HAP-1 (cell line): ENCODE measurements around the gene CTSC.

ENCODE experiments used
- DNase-seq, 2 experiments: peaks; one replicate each; pipeline ENCODE4 v3.0.0-alpha.2; 2016 to 2020; ENCODE audit warnings: low spot score in 2 of 2
- H3K27me3 ChIP-seq: fragments of 250-450 bp; sonication (Bioruptor Pico); 2 replicates; pipeline ENCODE4 v1.5.1; 2020; ENCODE audit warnings: low read depth, mild to moderate bottlenecking, moderate library complexity
- H3K36me3 ChIP-seq: fragments of 250-450 bp; sonication (Bioruptor Pico); replicated peaks from 2 replicates; pipeline ENCODE4 v1.5.1; 2020; ENCODE audit warnings: mild to moderate bottlenecking
- H3K4me1 ChIP-seq: fragments of 250-450 bp; sonication (Bioruptor Pico); 2 replicates; pipeline ENCODE4 v1.5.1; 2020; ENCODE audit warnings: mild to moderate bottlenecking
- H3K4me3 ChIP-seq: fragments of 250-450 bp; sonication (Bioruptor Pico); 2 replicates; pipeline ENCODE4 v1.5.1; 2020; ENCODE audit warnings: mild to moderate bottlenecking, moderate library complexity
- H3K9me3 ChIP-seq: fragments of 250-450 bp; sonication (Bioruptor Pico); 2 replicates; pipeline ENCODE4 v1.5.1; 2020; ENCODE audit warnings: mild to moderate bottlenecking, moderate library complexity
- in situ Hi-C: fragments of 300-500 bp; cut with MboI; formaldehyde crosslinking; loops from 3 replicates; pipeline ENCODE4 v1.14.3; 2020; ENCODE audit warnings: low sequenced_read_pairs, inconsistent platforms, mixed read lengths

CTSC gene

DNA sequence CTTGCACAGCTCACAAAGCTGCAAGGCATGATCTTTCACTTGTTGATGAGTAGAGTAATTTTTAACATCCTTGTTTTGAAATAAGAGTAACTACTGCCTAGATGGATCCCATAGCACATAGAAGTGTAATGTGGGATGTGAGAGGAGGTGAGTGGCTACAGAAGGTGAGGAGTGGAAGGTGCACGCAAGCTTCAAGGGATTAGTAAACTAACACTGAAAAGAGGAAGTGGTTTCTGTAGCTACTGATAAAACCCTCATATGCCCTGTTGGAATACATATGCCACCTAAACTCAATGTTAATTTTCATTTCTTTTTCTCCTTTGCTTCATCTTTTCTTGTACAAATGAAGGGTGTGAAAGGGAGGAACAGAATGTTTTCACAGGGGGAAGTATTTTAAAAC is 22.0 kb upstream of the CTSC start:
- no peak for DNase-seq

DNA sequence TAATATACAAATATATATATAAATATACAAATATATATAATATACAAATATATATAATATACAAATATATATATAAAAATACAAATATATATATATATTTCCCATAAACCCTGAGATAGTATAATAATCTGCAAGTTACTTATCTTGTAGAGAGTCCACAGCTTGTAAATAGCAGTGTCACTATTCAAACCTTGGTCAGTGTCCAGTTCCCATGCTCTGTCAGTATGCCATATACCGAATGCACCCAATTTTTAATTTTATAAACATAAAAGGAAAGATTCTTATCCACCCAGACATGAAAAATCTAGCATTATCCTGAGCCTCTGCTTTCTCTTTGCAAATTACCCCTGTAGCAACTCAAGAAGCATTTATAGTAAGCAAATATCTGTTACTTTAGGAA is 21.6 kb upstream of the CTSC start:
- H3K9me3 ChIP-seq, result no peaks in the 10 kb centered on the region
- peaks cover 10% of the 10 kb centered on the region; the same call in 1 of the 2 replicates for H3K27me3 ChIP-seq
- no peak overlapping the region for H3K4me3 ChIP-seq
- peaks cover 10% of the 10 kb centered on the region; the same call in 1 of the 2 replicates for H3K4me1 ChIP-seq
- DNase-seq, result no peak
- H3K36me3 ChIP-seq, result no peaks in the 10 kb centered on the region
- in situ Hi-C loops, result no loop called here

More for the DNA sequence above, 22.0 kb upstream of the CTSC start:
- Histone ChIP-seq H3K36me3 (no peaks in the 10 kb centered on the region), H3K4me1 (peaks cover 10% of the 10 kb centered on the region; the same call in 1 of the 2 replicates), H3K27me3 (peaks cover 10% of the 10 kb centered on the region; the same call in 1 of the 2 replicates), H3K4me3 (no peak overlapping the region), H3K9me3 (no peaks in the 10 kb centered on the region)
- in situ Hi-C loops, result no loop called here

DNA sequence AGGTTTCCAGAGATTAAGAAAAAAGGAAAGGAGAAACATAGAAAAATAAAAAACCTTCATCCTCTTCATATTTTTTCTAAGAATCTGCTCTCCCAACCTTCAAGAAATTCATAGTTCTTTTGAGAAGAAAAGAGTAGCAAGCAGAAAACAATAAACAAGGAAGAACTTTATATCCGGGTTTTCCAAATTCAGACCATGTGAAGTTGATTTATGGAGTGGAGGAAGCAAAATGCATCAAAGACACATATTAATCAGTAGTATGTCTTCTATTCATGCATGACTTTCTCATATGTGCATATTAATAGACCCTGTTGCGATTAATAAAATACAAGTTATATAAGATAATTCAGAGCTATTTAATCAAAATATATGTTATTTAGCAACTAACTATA is 20.5 kb upstream of the CTSC start:
- Histone ChIP-seq H3K27me3 (peaks cover 10% of the 10 kb centered on the region; the same call in 1 of the 2 replicates), H3K4me1 (peaks cover 10% of the 10 kb centered on the region; the same call in 1 of the 2 replicates), H3K36me3 (no peaks in the 10 kb centered on the region), H3K9me3 (no peaks in the 10 kb centered on the region), H3K4me3 (no peak overlapping the region)
- no peak for DNase-seq
- in situ Hi-C loops, result no loop called here

GRCh38 chr11:88357323-88358039 is 19.9 kb upstream of the CTSC start:
- peak in 1 of 2 experiments; percentile 46 for DNase-seq
- H3K4me1 ChIP-seq, result peaks cover 10% of the 10 kb centered on the region; the same call in 1 of the 2 replicates

GRCh38 chr11:88355887-88356286 is 18.4 kb upstream of the CTSC start:
- Histone ChIP-seq H3K9me3 (no peaks in the 10 kb centered on the region), H3K36me3 (no peaks in the 10 kb centered on the region), H3K27me3 (peaks cover 10% of the 10 kb centered on the region; the same call in 1 of the 2 replicates), H3K4me1 (peaks cover 10% of the 10 kb centered on the region; the same call in 1 of the 2 replicates), H3K4me3 (no peak overlapping the region)
- no peak for DNase-seq
- in situ Hi-C loops, result no loop called here

More at GRCh38 chr11:88357323-88358039, 19.9 kb upstream of the CTSC start:
- Histone ChIP-seq H3K27me3 (peaks cover 10% of the 10 kb centered on the region; the same call in 1 of the 2 replicates), H3K4me3 (no peak overlapping the region), H3K36me3 (no peaks in the 10 kb centered on the region), H3K9me3 (no peaks in the 10 kb centered on the region)
- in situ Hi-C loops, result no loop called here

DNA sequence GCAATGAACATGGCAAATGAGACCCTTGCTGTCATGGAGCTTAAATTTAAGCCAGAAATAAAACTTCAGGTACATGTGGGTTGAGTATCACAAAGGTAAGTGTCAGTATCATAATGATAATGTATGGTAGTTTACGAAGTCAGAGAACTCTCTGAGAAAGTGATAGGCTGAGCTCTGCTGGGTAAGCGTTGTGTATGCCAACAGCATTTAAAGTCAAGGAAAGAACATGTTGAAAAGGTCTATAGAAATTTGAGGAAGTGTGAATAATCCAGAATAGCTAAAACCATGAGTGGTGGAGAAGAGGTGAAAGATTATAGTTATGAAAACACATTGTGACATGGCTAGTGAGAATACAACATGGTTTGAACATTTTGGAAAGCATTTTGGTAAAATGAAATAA is 17.4 kb upstream of the CTSC start:
- H3K4me3 ChIP-seq, result no peak overlapping the region
- H3K4me1 ChIP-seq, result peaks cover 10% of the 10 kb centered on the region; the same call in 1 of the 2 replicates
- H3K9me3 ChIP-seq, result no peaks in the 10 kb centered on the region
- in situ Hi-C loops, result no loop called here
- no peaks in the 10 kb centered on the region for H3K36me3 ChIP-seq
- H3K27me3 ChIP-seq, result peaks cover 5% of the 10 kb centered on the region; the same call in 1 of the 2 replicates
- no peak for DNase-seq

- DNase-seq, result no peak
- peaks cover 5% of the 10 kb centered on the region; the same call in 1 of the 2 replicates for H3K27me3 ChIP-seq
- no peak overlapping the region for H3K4me3 ChIP-seq
- no peaks in the 10 kb centered on the region for H3K36me3 ChIP-seq
- H3K9me3 ChIP-seq, result no peaks in the 10 kb centered on the region
- in situ Hi-C loops, result no loop called here
- peaks cover 10% of the 10 kb centered on the region; the same call in 1 of the 2 replicates for H3K4me1 ChIP-seq
Measured at GRCh38 chr11:88353835-88354496, 16.4 kb upstream of the CTSC start.

GRCh38 chr11:88353386-88353785 is 15.8 kb upstream of the CTSC start:
- H3K4me3 ChIP-seq, result no peak overlapping the region
- no peaks in the 10 kb centered on the region for H3K36me3 ChIP-seq
- H3K27me3 ChIP-seq, result peaks cover 5% of the 10 kb centered on the region; the same call in 1 of the 2 replicates
- in situ Hi-C loops, result no loop called here
- H3K9me3 ChIP-seq, result no peaks in the 10 kb centered on the region
- H3K4me1 ChIP-seq, result peaks cover 10% of the 10 kb centered on the region; the same call in 1 of the 2 replicates
- no peak for DNase-seq

GRCh38 chr11:88352139-88352538 is 14.6 kb upstream of the CTSC start:
- Histone ChIP-seq H3K4me1 (peaks cover under 1% of the 10 kb centered on the region; the same call in 1 of the 2 replicates), H3K27me3 (peaks cover 5% of the 10 kb centered on the region; the same call in 1 of the 2 replicates), H3K36me3 (no peaks in the 10 kb centered on the region), H3K9me3 (no peaks in the 10 kb centered on the region), H3K4me3 (no peak overlapping the region)
- in situ Hi-C loops, result no loop called here
- DNase-seq, result peak; percentile 55 to 60

DNA sequence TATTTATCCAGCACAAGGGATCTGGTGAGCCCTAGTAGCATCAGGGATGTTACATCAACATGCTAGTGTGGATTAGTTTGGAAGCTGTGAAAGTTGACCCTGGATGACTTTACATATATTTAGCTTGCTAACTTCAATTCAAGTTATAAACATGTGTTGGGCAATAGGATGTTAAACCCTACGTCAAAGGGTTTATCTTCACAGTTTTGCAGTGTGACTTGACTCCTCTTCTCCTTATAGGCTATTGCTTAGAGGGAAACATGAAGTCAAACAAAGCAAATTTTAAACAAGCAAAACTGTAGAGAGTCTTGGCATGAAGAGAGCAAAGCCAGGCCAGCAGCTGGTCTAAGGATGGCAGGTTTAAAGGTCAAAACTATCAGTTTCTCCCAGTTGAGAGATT is 11.3 kb upstream of the CTSC start:
- no peak for DNase-seq
- no peaks in the 10 kb centered on the region for H3K9me3 ChIP-seq
- H3K4me3 ChIP-seq, result no peak overlapping the region
- no peaks in the 10 kb centered on the region for H3K27me3 ChIP-seq
- in situ Hi-C loops, result no loop called here
- no peaks in the 10 kb centered on the region for H3K4me1 ChIP-seq
- no peaks in the 10 kb centered on the region for H3K36me3 ChIP-seq

DNA sequence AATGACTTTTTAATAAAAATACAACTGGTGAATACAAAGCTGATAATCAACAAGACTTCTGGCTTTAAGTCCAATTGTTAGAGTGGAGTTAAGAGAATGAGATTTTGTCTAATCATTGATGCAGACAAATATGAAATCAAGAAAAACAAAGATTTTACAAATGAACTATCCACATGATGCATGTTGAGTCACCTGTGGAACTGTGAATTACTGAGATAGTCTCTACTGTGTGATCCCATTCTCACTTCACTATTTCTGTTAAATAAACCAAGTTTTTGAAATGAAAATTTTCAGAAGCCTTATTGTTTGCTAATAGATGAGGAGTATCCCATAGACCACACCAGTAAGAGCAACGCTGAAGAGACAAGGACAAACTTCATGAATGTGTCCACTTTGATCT is 8.4 kb upstream of the CTSC start:
- in situ Hi-C loops, result no loop called here
- DNase-seq, result no peak
- no peaks in the 10 kb centered on the region for H3K27me3 ChIP-seq
- H3K9me3 ChIP-seq, result no peaks in the 10 kb centered on the region
- no peak overlapping the region for H3K4me3 ChIP-seq
- no peaks in the 10 kb centered on the region for H3K36me3 ChIP-seq
- H3K4me1 ChIP-seq, result no peaks in the 10 kb centered on the region

GRCh38 chr11:88345408-88345807 is 7.9 kb upstream of the CTSC start:
- no peaks in the 10 kb centered on the region for H3K27me3 ChIP-seq
- DNase-seq, result no peak

GRCh38 chr11:88344869-88345268 is 7.3 kb upstream of the CTSC start:
- no peaks in the 10 kb centered on the region for H3K27me3 ChIP-seq
- no peaks in the 10 kb centered on the region for H3K9me3 ChIP-seq
- in situ Hi-C loops, result no loop called here
- no peaks in the 10 kb centered on the region for H3K4me1 ChIP-seq
- H3K4me3 ChIP-seq, result no peak overlapping the region
- DNase-seq, result no peak
- no peaks in the 10 kb centered on the region for H3K36me3 ChIP-seq

More at GRCh38 chr11:88345408-88345807, 7.9 kb upstream of the CTSC start:
- H3K4me1 ChIP-seq, result no peaks in the 10 kb centered on the region
- in situ Hi-C loops, result no loop called here
- H3K4me3 ChIP-seq, result no peak overlapping the region
- H3K36me3 ChIP-seq, result no peaks in the 10 kb centered on the region
- no peaks in the 10 kb centered on the region for H3K9me3 ChIP-seq
